ENCODE results near the gene ZNF428.

- TF ChIP-seq CTCF (IDR thresholded peaks at IDR 0.05; ENCODE audit: low read depth, low read length, poor library complexity, severe bottlenecking) (no peak), EZH2phosphoT487 (IDR thresholded peaks at IDR 0.05; ENCODE audit: borderline replicate concordance, low read length) (no peak)
Measured at GRCh38 chr19:43609872-43610271, 9.6 kb downstream of the ZNF428 start.
